NCI-H774 (cell line): ENCODE data around the gene LAMA4.

ENCODE experiments used
- DNase-seq: peaks from one replicate; lab custom pipeline; 2025; lab: John Stamatoyannopoulos, UW

LAMA4 gene

GRCh38 chr6:112193117-112193516 is 61.2 kb downstream of the LAMA4 start:
- DNase-seq: no peak

- DNase-seq: no peak
These were observed 62.8 kb downstream of the LAMA4 start for GRCh38 chr6:112191509-112192020.

GRCh38 chr6:112190164-112190563 is 64.2 kb downstream of the LAMA4 start:
- no peak for DNase-seq

- DNase-seq: no peak
These were observed 64.9 kb downstream of the LAMA4 start for GRCh38 chr6:112189494-112189893.

- no peak for DNase-seq
These were observed 65.5 kb downstream of the LAMA4 start for GRCh38 chr6:112188906-112189305.

- no peak for DNase-seq
These were observed 66.6 kb downstream of the LAMA4 start for GRCh38 chr6:112187736-112188135.

GRCh38 chr6:112184951-112185350 is 69.4 kb downstream of the LAMA4 start:
- DNase-seq: no peak

GRCh38 chr6:112183271-112183671 is 71.1 kb downstream of the LAMA4 start:
- DNase-seq: no peak

GRCh38 chr6:112181130-112181529 is 73.2 kb downstream of the LAMA4 start:
- DNase-seq: no peak

- DNase-seq: peak; percentile 84
These were observed 74.1 kb downstream of the LAMA4 start for GRCh38 chr6:112180095-112180820.

- DNase-seq: no peak
These were observed 74.7 kb downstream of the LAMA4 start for GRCh38 chr6:112179631-112180030.

- no peak for DNase-seq
These were observed 75.5 kb downstream of the LAMA4 start for GRCh38 chr6:112178846-112179245.

- DNase-seq: no peak
These were observed 77.3 kb downstream of the LAMA4 start for GRCh38 chr6:112177092-112177491.

- no peak for DNase-seq
These were observed 78.2 kb downstream of the LAMA4 start for GRCh38 chr6:112176175-112176574.

- DNase-seq: no peak
These were observed 81.1 kb downstream of the LAMA4 start for GRCh38 chr6:112173221-112173804.

GRCh38 chr6:112172540-112172939 is 81.8 kb downstream of the LAMA4 start:
- DNase-seq: no peak

- no peak for DNase-seq
These were observed 84.8 kb downstream of the LAMA4 start for GRCh38 chr6:112169541-112169940.

- peak; percentile 66 for DNase-seq
These were observed 90.8 kb downstream of the LAMA4 start for GRCh38 chr6:112163295-112164257.

GRCh38 chr6:112160745-112161144 is 93.6 kb downstream of the LAMA4 start:
- DNase-seq: no peak

GRCh38 chr6:112156668-112157067 is 97.7 kb downstream of the LAMA4 start:
- no peak for DNase-seq

- no peak for DNase-seq
These were observed 98.5 kb downstream of the LAMA4 start for GRCh38 chr6:112155886-112156285.

GRCh38 chr6:112154711-112155110 is 99.7 kb downstream of the LAMA4 start:
- DNase-seq: no peak
